Ectodermal cell (in vitro differentiated cells): ENCODE data around the gene OTX1.

Experiments used
- H3K27ac ChIP-seq: 2 replicates; pipeline ENCODE4 v1.7.0; 2013; ENCODE audit warnings: mild to moderate bottlenecking, low read depth, low read length; ENCODE audit not compliant: insufficient read depth, poor library complexity, severe bottlenecking
- H3K27me3 ChIP-seq: 2 replicates; pipeline ENCODE4 v1.7.0; 2013; ENCODE audit warnings: mild to moderate bottlenecking, low read length; ENCODE audit not compliant: insufficient read depth, control insufficient read depth, poor library complexity, severe bottlenecking
- H3K36me3 ChIP-seq: one replicate; pipeline ENCODE4 v1.7.0; 2013; ENCODE audit warnings: low read length; ENCODE audit not compliant: control insufficient read depth, insufficient read depth
- H3K4me1 ChIP-seq: one replicate; pipeline ENCODE4 v1.7.0; 2013; ENCODE audit warnings: low read length; ENCODE audit not compliant: control insufficient read depth, insufficient read depth
- H3K4me3 ChIP-seq: 2 replicates; pipeline ENCODE4 v1.7.0; 2013; ENCODE audit warnings: low read depth, low read length, control low read depth; ENCODE audit not compliant: insufficient read depth
- H3K9me3 ChIP-seq: 2 replicates; pipeline ENCODE4 v1.7.0; 2013; ENCODE audit warnings: mild to moderate bottlenecking, low read length, moderate library complexity; ENCODE audit not compliant: control insufficient read depth
- whole genome bisulfite sequencing, 2 experiments: methylation state at CpG; one replicate each; pipeline ENCODE4 v1.1.7; 2013; ENCODE audit warnings: missing lambda C conversion rate in 2 of 2; 5-methylcytosine and 5-hydroxymethylcytosine counted together

The OTX1 gene

DNA sequence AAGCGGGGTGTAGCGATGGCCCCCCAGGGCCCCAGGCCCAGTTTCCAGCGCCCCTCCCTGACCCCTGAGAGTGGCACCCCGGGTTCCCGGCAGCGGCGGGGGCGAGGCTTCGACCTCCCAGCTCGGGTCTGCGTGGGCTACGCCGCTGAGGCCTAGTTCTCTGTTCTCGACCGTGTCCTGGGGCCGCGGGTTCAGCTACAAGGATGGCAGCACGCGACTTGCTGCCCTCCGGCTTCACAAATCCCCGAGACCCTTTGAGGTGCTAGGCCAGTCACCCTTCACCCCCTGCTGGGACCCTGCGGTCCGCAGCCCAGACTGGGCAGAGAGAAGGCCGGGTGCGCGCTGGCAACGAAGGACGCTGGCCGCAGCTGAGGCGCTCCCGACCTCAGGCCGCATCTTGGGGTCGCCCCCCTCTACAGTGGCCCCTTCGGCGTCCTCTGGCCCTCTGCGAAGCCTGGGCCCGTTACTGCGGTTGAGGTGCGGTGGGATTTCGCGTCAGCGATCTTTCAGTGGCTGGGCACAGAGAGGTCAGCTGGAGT, 1.2 kb downstream of the OTX1 start:
- Histone ChIP-seq H3K4me1 (peaks cover 30% of the 10 kb centered on the region), H3K4me3 (peak overlapping the region; percentile 63), H3K36me3 (peaks cover 6% of the 10 kb centered on the region), H3K9me3 (no peaks in the 10 kb centered on the region), H3K27me3 (peaks cover 100% of the 10 kb centered on the region), H3K27ac (no peak overlapping the region)
- 1% methylated on average over 42 of the region's 42 CpGs for WGBS, 2 experiments

DNA sequence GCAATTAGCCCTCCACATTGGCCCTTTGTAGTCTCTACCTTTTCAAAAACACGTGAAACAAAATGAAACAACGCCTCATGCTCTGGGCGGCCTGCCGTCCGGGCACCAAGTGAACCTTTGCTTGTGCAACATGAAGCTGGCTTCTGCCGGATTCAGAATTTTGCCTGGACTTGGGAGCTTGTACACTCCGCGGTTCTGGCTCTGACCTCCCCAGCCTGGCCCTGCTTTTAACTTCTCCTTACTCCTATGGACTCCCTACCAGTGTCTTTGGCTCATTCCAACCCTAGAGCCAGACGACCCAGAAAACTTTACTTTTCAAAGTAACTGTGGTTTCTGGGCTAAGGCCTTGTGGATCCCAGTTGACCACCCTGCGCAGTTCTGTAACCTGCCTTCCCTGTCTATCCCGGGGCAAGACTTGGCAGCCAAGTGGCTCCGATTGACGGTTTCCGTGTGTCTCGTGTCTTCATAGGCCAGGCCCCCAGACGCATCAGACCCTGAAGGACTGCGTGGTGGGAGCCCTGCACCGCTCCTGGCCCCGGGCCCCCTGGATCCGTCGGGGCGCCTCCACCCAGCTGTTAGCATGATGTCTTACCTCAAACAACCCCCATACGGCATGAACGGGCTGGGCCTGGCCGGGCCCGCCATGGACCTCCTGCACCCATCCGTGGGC, 1.9 kb downstream of the OTX1 start:
- 6 to 7% methylated on average over 27 of the region's 27 CpGs for WGBS, 2 experiments
- Histone ChIP-seq H3K4me3 (peak overlapping the region; percentile 63), H3K9me3 (no peaks in the 10 kb centered on the region), H3K27ac (no peak overlapping the region), H3K27me3 (peaks cover 100% of the 10 kb centered on the region), H3K36me3 (peaks cover 6% of the 10 kb centered on the region), H3K4me1 (peaks cover 31% of the 10 kb centered on the region)

DNA sequence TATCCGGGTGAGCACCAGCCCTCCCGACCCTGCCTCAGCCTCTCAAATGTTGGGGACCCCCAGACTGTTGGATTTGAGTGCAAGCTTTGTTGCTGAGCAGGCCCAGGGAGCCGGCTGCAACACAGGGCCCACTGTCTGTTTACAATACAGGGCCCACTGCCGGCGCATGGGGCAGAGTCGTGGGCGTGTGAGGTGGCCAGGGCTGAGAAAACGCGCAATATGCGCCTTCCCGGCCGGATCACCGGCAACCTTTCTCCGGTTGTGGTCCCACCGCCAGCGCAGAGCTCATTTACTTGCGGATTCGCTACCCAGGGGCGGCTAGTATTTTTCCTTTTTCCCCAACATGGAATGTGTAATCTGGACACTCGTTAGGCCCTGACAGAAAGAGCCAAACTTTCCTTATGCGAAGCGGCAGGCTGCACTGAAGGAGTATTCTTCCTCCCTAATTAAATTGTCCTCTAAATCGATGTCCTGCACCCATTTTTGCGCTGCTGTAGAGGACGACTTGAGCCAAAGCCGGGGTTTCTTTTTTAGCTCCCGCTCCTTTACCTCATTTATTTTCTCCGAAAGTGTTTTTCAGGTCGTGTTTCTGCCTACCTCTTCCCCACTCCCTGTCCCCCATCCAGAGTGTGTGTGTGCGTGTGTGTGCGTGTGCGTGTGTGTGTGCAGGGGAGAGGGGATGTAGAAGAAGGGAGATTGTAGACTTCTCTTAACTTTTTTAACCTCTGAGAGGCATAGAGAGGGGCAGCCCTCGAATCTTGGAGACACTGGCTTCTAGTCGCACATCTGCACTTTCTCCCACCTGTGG, 2.7 kb downstream of the OTX1 start:
- Histone ChIP-seq H3K27ac (no peak overlapping the region), H3K36me3 (peaks cover 6% of the 10 kb centered on the region), H3K4me3 (peak overlapping the region; percentile 63), H3K4me1 (peaks cover 37% of the 10 kb centered on the region), H3K9me3 (no peaks in the 10 kb centered on the region), H3K27me3 (peaks cover 100% of the 10 kb centered on the region)
- WGBS, 2 experiments: 4 to 5% methylated on average over 32 to 34 of the region's 34 CpGs

DNA sequence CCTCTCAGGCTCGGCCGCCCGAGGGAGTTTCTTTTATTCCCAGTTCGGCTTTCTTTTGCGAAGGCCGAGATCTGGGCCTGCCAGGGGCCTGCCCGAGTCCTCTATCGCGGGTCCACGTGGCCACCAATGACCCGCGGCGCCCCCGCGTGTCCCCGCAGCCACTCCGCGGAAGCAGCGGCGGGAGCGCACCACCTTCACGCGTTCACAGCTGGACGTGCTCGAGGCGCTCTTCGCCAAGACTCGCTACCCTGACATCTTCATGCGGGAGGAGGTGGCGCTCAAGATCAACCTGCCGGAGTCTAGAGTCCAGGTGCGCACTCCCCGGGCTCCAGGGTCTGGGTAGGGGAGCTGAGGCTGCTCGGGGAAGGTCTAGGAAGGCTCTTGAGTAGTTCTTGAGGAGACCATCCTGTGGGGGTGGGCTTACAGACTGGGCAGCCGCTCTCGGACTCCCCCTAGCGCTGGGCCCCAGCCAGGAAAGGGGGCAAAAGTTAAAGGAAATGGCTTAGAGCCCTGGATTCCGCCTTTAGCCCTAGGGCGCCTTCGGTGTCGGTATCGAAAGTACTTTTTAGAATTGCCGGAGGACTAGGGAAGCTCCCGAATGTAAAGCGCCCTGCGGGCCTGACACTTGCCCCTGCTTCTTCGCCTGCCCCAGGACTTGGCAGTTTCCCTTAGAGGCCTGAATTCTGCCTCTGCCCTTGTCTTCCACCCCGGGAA, 3.4 kb downstream of the OTX1 start:
- peak overlapping the region; percentile 63 for H3K4me3 ChIP-seq
- no peaks in the 10 kb centered on the region for H3K9me3 ChIP-seq
- H3K4me1 ChIP-seq: peaks cover 38% of the 10 kb centered on the region
- WGBS, 2 experiments: 1 to 3% methylated on average over 48 of the region's 48 CpGs
- peaks cover 100% of the 10 kb centered on the region for H3K27me3 ChIP-seq
- H3K27ac ChIP-seq: no peak overlapping the region
- peaks cover 6% of the 10 kb centered on the region for H3K36me3 ChIP-seq

DNA sequence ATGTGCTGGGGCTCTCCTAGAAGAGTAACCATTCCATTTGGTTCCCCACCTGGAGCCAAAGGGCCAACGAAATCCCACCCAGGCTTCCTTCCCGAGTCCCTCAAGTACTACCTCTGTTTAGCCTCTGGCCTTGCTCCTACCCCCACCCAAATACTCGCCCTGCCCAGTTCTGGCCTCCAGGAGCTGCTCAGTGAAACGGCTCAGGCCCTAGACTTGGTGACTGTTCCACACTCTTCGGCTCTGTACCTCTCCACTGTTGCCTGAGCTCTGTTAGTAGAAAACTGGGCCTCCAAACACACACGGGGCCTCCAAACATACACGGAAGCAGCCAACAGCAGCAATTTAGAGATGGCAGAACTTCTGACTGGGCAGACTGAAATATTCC, 4.2 kb downstream of the OTX1 start:
- no peak overlapping the region for H3K27ac ChIP-seq
- H3K4me3 ChIP-seq: peak overlapping the region; percentile 63
- H3K27me3 ChIP-seq: peaks cover 100% of the 10 kb centered on the region
- H3K36me3 ChIP-seq: peaks cover 6% of the 10 kb centered on the region
- WGBS, 2 experiments: 12 to 18% methylated on average over 7 of the region's 7 CpGs
- H3K9me3 ChIP-seq: no peaks in the 10 kb centered on the region
- H3K4me1 ChIP-seq: peaks cover 33% of the 10 kb centered on the region

DNA sequence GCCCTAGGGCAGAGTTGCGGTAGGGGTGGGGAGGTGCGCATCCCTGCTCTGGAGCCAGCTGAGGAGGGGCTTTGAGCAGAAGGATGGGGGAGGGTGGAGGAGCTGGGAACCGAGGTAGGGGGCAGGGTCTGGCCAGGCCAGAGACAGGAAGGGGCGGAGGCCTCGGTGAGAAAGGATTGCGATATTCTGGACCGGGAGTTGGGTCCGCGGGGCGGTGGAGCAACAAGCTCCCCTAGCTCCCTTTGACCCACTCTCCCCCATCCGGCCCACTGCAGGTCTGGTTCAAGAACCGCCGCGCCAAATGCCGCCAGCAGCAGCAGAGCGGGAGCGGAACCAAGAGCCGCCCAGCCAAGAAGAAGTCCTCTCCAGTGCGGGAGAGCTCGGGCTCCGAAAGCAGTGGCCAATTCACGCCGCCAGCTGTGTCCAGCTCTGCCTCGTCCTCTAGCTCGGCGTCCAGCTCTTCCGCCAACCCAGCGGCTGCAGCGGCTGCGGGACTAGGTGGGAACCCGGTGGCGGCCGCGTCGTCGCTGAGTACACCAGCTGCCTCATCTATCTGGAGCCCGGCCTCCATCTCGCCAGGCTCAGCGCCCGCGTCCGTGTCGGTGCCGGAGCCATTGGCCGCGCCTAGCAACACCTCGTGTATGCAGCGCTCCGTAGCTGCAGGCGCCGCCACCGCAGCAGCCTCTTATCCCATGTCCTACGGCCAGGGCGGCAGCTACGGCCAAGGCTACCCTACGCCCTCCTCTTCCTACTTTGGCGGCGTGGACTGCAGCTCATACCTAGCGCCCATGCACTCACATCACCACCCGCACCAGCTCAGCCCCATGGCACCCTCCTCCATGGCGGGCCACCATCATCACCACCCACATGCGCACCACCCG, 4.8 kb downstream of the OTX1 start:
- H3K4me3 ChIP-seq: peak overlapping the region; percentile 63
- peaks cover 100% of the 10 kb centered on the region for H3K27me3 ChIP-seq
- 5 to 8% methylated on average over 63 of the region's 63 CpGs for WGBS, 2 experiments
- no peaks in the 10 kb centered on the region for H3K9me3 ChIP-seq
- no peak overlapping the region for H3K27ac ChIP-seq
- peaks cover 6% of the 10 kb centered on the region for H3K36me3 ChIP-seq
- H3K4me1 ChIP-seq: peaks cover 33% of the 10 kb centered on the region

DNA sequence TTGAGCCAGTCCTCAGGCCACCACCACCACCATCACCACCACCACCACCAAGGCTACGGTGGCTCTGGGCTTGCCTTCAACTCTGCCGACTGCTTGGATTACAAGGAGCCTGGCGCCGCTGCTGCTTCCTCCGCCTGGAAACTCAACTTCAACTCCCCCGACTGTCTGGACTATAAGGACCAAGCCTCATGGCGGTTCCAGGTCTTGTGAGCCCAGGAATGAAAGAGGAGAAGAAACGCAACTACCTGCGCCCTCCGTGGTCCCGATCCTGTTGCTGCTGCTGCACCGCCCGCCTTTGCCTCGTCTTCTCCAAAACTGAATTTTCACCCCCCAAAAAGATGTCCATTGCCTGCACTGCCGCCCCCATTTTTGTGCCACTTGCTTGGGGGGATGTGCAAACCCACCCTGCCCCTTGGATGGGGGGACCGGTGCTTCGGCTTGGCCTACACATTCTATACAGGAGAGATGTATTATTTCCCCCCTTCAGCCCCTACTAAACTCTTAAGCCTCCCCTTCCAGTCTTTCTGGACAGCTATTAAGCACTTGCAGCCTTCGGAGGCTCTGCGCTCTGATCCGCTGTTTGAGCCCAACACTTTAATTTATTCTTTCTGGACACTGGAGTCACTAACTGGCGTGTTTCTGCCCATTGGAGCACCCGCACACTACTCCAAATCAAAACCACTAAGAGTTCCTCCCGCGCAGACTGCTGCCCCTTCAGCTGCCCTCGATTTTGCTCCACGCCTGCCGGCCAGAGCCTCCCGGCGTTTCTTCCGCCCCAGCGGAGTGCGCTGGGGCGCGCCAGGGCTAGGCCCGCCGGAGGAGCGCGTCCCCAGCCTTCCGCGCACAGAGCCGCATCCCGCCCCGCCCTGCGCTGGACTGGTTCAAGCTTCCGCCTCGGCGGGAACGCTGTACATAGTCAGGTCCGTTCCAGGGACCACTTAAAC, 5.7 kb downstream of the OTX1 start:
- 8 to 9% methylated on average over 49 of the region's 49 CpGs for WGBS, 2 experiments
- H3K9me3 ChIP-seq: no peaks in the 10 kb centered on the region
- H3K27me3 ChIP-seq: peaks cover 100% of the 10 kb centered on the region
- H3K4me3 ChIP-seq: peak overlapping the region; percentile 63
- H3K36me3 ChIP-seq: peaks cover 6% of the 10 kb centered on the region
- H3K27ac ChIP-seq: no peak overlapping the region
- peaks cover 28% of the 10 kb centered on the region for H3K4me1 ChIP-seq

DNA sequence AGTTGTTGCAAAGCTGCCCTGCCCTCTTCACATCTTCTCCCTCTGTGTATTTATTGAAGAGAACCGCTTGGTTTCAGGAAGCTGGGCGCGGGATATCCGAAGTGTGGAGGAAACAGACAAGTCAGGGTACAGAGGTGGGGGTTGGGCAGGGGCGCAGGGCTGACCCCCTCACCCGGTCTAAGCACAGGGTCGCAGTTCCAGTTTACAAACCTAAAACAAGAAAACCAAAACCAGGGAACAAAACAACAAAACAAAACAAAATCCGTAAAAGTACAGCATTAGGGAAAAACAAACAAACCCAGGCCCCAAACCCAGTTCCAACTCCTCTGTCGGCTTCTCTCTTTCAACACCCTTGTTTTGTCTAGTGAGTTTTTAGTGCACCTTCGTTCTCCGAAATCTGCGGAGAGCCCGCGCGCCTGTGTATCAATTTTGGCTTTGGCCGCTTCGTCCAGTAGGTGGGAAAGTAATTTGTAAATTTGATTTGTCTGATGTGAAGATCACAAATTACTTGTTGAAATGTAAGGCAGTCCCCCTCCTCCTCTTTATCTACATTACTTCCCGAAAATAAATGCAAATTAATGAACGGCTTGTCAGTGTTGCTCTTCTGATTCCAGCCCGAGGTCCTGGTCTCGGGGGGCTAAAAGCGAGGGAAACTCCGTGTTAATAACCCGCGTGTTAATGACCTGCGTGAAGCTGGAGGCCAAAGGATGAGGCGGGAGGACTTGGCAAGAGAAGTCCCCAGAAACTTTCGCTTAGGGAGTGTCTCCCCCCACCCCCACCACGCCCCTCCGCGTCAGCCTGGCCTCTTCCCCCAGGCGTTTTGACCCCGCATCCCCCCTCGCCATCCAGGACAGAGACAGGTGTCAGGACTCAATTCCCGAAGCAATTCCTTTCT, 6.9 kb downstream of the OTX1 start:
- 4% methylated on average over 33 to 35 of the region's 35 CpGs for WGBS, 2 experiments
- Histone ChIP-seq H3K4me3 (peak overlapping the region; percentile 63), H3K27ac (peak overlapping the region; percentile 56), H3K4me1 (peaks cover 28% of the 10 kb centered on the region), H3K27me3 (peaks cover 100% of the 10 kb centered on the region), H3K36me3 (peaks cover 6% of the 10 kb centered on the region), H3K9me3 (no peaks in the 10 kb centered on the region)
